AG09319 (cell line): ENCODE data around the gene ZNF735.
"Not testable (repeated sequence)": the region's sequence is repeated elsewhere in the genome, so short reads cannot be mapped to it uniquely, and the experiment has no call there.

Experiments
- DNase-seq: peaks from one replicate; pipeline ENCODE4 v3.0.0-alpha.2; 2010; ENCODE audit warnings: low read depth; ENCODE audit errors: extremely low read depth
- CTCF ChIP-seq: IDR thresholded peaks from 2 replicates; pipeline ENCODE4 v1.5.1; 2011; ENCODE audit warnings: low read depth, mild to moderate bottlenecking, inconsistent platforms, low read length, moderate library complexity

The ZNF735 gene

GRCh38 chr7:64206903-64207302, at the start of gene ZNF735:
Gene ZNF735 (plus strand): TSS chr7:64207203. CDS start chr7:64207203, 0 bp downstream.
- DNase-seq: no peak
- TF ChIP-seq CTCF: no peak

GRCh38 chr7:64170974-64171373, 36.0 kb upstream of the ZNF735 start:
- not testable (repeated sequence) for DNase-seq

- DNase-seq: no peak
- no peak for TF ChIP-seq CTCF
These were observed 32.7 kb upstream of the ZNF735 start for GRCh38 chr7:64174328-64174727.

- no peak for TF ChIP-seq CTCF
- DNase-seq: no peak
These were observed 32.1 kb upstream of the ZNF735 start for GRCh38 chr7:64174941-64175340.

GRCh38 chr7:64180989-64181388, 26.0 kb upstream of the ZNF735 start:
- DNase-seq: no peak
- TF ChIP-seq CTCF: no peak

- TF ChIP-seq CTCF: no peak
- DNase-seq: no peak
These were observed 25.4 kb upstream of the ZNF735 start for GRCh38 chr7:64181586-64181985.

- no peak for TF ChIP-seq CTCF
- DNase-seq: no peak
These were observed 24.8 kb upstream of the ZNF735 start for GRCh38 chr7:64182036-64182790.
